ENCODE data around the gene SLC25A5.
"Not testable (repeated sequence)": the region's sequence is repeated elsewhere in the genome, so short reads cannot be mapped to it uniquely, and the experiment has no call there.

The SLC25A5 gene

GRCh38 chrX:119495734-119496726, 27.8 kb downstream of the SLC25A5 start:
- H3K9me3 ChIP-seq (ENCODE audit: low read depth, low read length), result no peaks in the 10 kb centered on the region
- no peak overlapping the region for H3K4me3 ChIP-seq
- H3K9ac ChIP-seq (ENCODE audit: insufficient read length), result no peak overlapping the region
- no peak for TF ChIP-seq POLR2AphosphoS5 (IDR thresholded peaks at IDR 0.05; ENCODE audit: borderline replicate concordance, low read depth, low read length)
- TF ChIP-seq EZH2 (IDR thresholded peaks at IDR 0.05), result no peak
- no peak for TF ChIP-seq FOXP2 (optimal IDR thresholded peaks at IDR 0.05; ENCODE audit: control extremely low read depth, extremely low read length, insufficient read depth)
- no peak overlapping the region for H3K27ac ChIP-seq
- H3K36me3 ChIP-seq (ENCODE audit: insufficient read depth, low read length), result no peaks in the 10 kb centered on the region
- no peak for DNase-seq (ENCODE audit: low read depth, low spot score)

GRCh38 chrX:119497185-119497584, 28.9 kb downstream of the SLC25A5 start:
- H3K27ac ChIP-seq, result no peak overlapping the region
- no peaks in the 10 kb centered on the region for H3K9me3 ChIP-seq (ENCODE audit: low read depth, low read length)
- no peak for DNase-seq (ENCODE audit: low read depth, low spot score)

GRCh38 chrX:119500061-119500800, 32.0 kb downstream of the SLC25A5 start:
- Histone ChIP-seq H3K9ac (ENCODE audit: insufficient read length) (no peak overlapping the region), H3K36me3 (ENCODE audit: insufficient read depth, low read length) (no peaks in the 10 kb centered on the region), H3K9me3 (ENCODE audit: low read depth, low read length) (no peaks in the 10 kb centered on the region), H3K27ac (no peak overlapping the region), H3K4me3 (no peak overlapping the region)
- no peak for DNase-seq (ENCODE audit: low read depth, low spot score)
- TF ChIP-seq POLR2AphosphoS5 (IDR thresholded peaks at IDR 0.05; ENCODE audit: borderline replicate concordance, low read depth, low read length), result no peak
- no peak for TF ChIP-seq FOXP2 (optimal IDR thresholded peaks at IDR 0.05; ENCODE audit: control extremely low read depth, extremely low read length, insufficient read depth)
- TF ChIP-seq EZH2 (IDR thresholded peaks at IDR 0.05), result no peak

More at GRCh38 chrX:119497185-119497584, 28.9 kb downstream of the SLC25A5 start:
- Histone ChIP-seq H3K9ac (ENCODE audit: insufficient read length) (no peak overlapping the region), H3K36me3 (ENCODE audit: insufficient read depth, low read length) (no peaks in the 10 kb centered on the region), H3K4me3 (no peak overlapping the region)
- TF ChIP-seq FOXP2 (optimal IDR thresholded peaks at IDR 0.05; ENCODE audit: control extremely low read depth, extremely low read length, insufficient read depth), result no peak
- TF ChIP-seq EZH2 (IDR thresholded peaks at IDR 0.05), result no peak
- no peak for TF ChIP-seq POLR2AphosphoS5 (IDR thresholded peaks at IDR 0.05; ENCODE audit: borderline replicate concordance, low read depth, low read length)

- DNase-seq (ENCODE audit: low read depth, low spot score), result no peak
- no peak overlapping the region for H3K27ac ChIP-seq
These were observed 33.4 kb downstream of the SLC25A5 start for GRCh38 chrX:119501511-119502148.

GRCh38 chrX:119502727-119503483, 34.7 kb downstream of the SLC25A5 start:
- TF ChIP-seq POLR2AphosphoS5 (IDR thresholded peaks at IDR 0.05; ENCODE audit: borderline replicate concordance, low read depth, low read length) (no peak), EZH2 (IDR thresholded peaks at IDR 0.05) (no peak), FOXP2 (optimal IDR thresholded peaks at IDR 0.05; ENCODE audit: control extremely low read depth, extremely low read length, insufficient read depth) (no peak)
- H3K9ac ChIP-seq (ENCODE audit: insufficient read length), result no peak overlapping the region
- no peak overlapping the region for H3K27ac ChIP-seq
- no peak for DNase-seq (ENCODE audit: low read depth, low spot score)
- H3K36me3 ChIP-seq (ENCODE audit: insufficient read depth, low read length), result no peaks in the 10 kb centered on the region
- no peaks in the 10 kb centered on the region for H3K9me3 ChIP-seq (ENCODE audit: low read depth, low read length)
- no peak overlapping the region for H3K4me3 ChIP-seq

More at GRCh38 chrX:119501511-119502148, 33.4 kb downstream of the SLC25A5 start:
- Histone ChIP-seq H3K9ac (ENCODE audit: insufficient read length) (no peak overlapping the region), H3K4me3 (no peak overlapping the region), H3K9me3 (ENCODE audit: low read depth, low read length) (no peaks in the 10 kb centered on the region), H3K36me3 (ENCODE audit: insufficient read depth, low read length) (no peaks in the 10 kb centered on the region)
- TF ChIP-seq FOXP2 (optimal IDR thresholded peaks at IDR 0.05; ENCODE audit: control extremely low read depth, extremely low read length, insufficient read depth) (no peak), EZH2 (IDR thresholded peaks at IDR 0.05) (no peak), POLR2AphosphoS5 (IDR thresholded peaks at IDR 0.05; ENCODE audit: borderline replicate concordance, low read depth, low read length) (no peak)

- no peak overlapping the region for H3K4me3 ChIP-seq
- H3K9ac ChIP-seq (ENCODE audit: insufficient read length), result no peak overlapping the region
- no peak overlapping the region for H3K27ac ChIP-seq
These were observed 35.2 kb downstream of the SLC25A5 start for GRCh38 chrX:119503484-119503861.

GRCh38 chrX:119505145-119505544, 36.9 kb downstream of the SLC25A5 start:
- H3K9me3 ChIP-seq (ENCODE audit: low read depth, low read length); H3K4me3 ChIP-seq; H3K36me3 ChIP-seq (ENCODE audit: insufficient read depth, low read length); H3K9ac ChIP-seq (ENCODE audit: insufficient read length); DNase-seq (ENCODE audit: low read depth, low spot score); H3K27ac ChIP-seq: not testable (repeated sequence)

More at GRCh38 chrX:119503484-119503861, 35.2 kb downstream of the SLC25A5 start:
- no peaks in the 10 kb centered on the region for H3K36me3 ChIP-seq (ENCODE audit: insufficient read depth, low read length)
- TF ChIP-seq POLR2AphosphoS5 (IDR thresholded peaks at IDR 0.05; ENCODE audit: borderline replicate concordance, low read depth, low read length), result no peak
- no peak for TF ChIP-seq EZH2 (IDR thresholded peaks at IDR 0.05)
- no peaks in the 10 kb centered on the region for H3K9me3 ChIP-seq (ENCODE audit: low read depth, low read length)
- no peak for DNase-seq (ENCODE audit: low read depth, low spot score)

Data from SK-N-MC (cell line).